GM19099 (cell line): ENCODE results near the gene SHROOM3.

Experiments
- POLR2A ChIP-seq: IDR thresholded peaks from 3 replicates; pipeline ENCODE4 v1.6.1; 2011; ENCODE audit warnings: low read depth; ENCODE audit not compliant: insufficient read length; ENCODE audit errors: extremely low read depth

The SHROOM3 gene

GRCh38 chr4:76579596-76580375, 144.8 kb downstream of the SHROOM3 start:
- no peak for TF ChIP-seq POLR2A

DNA sequence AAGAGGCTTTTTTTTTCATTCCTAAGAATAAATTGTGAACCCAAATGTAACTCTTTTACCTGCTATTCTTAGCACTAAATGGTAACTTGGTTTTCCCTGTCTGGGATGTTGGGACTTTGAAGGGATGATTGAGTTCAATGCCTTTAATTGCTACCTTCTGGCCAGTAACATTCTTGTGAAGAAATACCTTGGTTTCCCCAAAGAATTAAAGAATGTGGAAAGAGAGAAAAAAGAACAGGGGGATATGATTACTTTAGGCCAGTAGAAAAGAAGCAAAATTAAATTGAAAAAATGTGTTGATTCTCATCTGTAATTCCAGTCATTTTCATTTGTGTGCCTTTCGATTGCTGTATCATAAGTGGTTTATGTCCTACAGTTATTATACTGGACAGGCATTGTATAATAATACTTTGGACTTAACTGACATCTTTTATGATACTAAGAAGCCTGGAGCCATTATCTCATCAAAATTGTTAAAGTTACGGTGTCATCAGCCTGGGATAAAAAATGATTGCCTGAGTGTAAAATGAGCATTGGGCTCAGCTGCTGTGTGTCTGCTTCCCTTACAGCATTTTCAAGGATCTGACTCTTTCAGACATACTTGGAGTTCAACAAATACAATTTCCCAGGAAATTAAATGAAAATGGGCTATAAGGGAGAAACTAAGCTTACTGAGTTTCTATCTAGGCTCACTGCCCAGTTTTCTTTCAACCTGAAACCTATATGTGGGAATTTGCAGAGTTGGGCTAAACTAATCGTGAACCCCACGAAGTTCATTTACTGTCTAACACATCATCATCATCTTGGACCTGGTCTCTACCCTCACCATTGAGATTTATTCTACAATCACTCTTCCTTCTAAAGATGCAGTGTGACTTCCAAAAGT, 146.3 kb downstream of the SHROOM3 start:
- no peak for TF ChIP-seq POLR2A

GRCh38 chr4:76582074-76582816, 147.2 kb downstream of the SHROOM3 start:
- no peak for TF ChIP-seq POLR2A

GRCh38 chr4:76582817-76583087, 147.7 kb downstream of the SHROOM3 start:
- no peak for TF ChIP-seq POLR2A

DNA sequence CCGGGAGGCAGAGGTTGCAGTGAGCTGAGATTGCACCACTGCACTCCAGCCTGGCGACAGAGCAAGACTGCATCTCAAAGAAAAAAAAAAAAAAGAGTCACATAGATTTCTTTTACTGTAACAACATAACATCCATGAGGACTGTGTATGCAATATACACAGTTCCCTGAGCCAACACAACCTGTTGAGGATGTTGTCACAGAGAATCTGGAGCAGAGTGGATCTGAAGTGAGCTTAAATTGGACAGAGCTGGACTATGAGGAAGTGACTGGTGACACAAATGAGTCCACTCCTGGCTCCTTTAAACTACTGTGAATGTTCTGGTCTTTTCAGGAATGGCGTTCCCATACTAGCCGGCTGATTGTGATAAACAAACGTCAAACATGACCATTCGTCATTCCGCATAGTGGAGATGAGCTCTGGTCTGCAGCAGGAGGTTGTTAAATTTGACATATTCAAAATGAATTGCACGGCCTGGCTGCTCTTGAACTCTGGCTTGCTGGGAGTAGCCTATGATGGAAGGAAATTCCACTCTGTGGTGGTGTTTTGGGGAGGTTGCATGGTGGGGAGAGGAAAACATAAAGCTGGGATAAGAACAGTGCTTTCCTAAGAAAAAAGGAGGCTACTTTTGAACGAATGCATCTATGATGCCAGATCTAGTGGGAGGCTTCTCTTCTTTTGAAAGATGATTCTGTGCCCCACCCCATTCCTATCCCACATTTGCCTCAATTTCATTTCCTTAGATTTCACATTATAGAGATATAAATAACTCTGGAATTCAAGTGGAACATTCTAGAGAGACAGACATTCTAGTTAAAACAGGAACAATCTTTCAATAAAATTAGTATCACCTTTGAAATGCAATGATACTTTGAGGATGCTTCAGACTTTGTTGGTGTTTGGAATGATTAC, 149.5 kb downstream of the SHROOM3 start:
- no peak for TF ChIP-seq POLR2A

DNA sequence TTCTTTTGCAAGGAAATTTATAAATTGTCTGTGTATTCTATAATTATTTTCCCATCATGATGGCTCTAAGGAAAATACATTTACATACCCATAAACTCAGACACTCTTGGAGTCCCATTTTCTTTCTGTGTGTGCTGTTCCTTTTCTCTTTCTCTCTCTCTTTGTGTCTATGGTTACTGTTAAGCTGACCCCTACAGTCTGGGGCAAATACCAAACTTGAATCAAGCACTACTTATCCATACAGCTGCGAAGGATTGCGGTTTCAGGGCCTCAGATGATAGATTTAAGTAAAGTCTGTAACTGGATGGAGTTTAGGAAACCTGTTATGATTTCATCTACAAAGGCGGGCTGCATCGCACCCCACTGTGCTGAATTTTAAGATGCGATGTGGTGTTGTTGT, 150.2 kb downstream of the SHROOM3 start:
- no peak for TF ChIP-seq POLR2A

DNA sequence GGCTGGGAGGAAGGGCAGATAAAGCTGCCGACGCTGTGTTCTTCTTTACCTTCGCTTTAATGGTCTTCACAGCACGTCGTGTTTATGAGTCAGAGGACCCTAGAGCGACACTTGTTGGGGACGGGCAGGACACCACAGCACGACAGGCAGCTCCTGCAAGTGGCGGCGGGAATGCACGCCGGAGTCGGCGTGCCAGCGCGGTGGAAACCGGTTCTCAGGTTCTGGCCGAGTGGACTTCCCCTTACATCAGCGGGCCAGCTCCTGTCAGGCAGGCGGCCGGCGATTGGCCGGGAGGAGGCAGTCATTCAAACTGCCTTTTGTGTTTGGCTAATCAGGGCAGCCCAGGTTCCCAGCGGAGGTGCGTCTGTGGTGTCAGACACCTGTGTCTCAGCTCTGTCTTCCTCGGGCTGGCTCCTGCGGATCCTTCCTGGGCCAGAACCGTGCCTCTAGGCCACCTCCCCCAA, 150.9 kb downstream of the SHROOM3 start:
- no peak for TF ChIP-seq POLR2A

DNA sequence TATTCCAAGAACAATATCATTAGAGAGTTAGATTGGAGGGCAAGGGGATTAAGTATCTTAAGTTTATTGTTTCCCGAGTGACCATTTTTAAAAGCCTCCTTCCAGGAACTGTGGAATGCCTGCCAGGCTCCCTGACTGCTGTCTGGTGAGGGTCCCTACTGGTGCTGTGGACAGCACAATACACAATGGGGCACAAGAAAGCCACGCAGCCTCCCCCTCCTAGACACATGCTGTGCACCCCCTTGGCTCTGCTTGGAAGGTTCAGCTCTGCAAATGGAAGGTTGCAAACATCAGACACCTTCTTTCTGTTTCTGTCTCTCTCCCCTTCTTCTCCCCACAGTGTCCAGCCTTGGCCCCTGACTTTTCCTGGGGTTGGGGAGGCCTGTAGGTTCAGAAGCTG, 153.2 kb downstream of the SHROOM3 start:
- TF ChIP-seq POLR2A, result no peak

DNA sequence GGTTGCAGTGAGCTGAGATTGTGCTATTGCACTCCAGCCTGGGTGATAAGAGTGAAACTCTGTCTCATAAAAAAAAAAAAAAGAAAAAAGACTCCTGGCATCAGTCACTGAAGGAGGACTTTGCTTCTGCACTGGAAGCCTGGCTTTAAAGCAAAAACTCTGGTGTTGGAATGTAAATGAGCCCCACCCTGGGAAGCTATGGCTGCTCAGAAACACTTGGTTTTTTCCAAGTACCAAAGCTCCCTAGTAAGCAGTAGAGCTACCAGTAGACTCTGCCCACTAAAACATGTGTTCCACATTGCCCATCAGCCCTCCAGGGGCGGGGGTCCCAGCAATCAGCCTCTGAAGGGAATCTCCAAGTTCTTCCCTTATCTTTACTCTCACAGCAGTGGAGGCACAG, 154.4 kb downstream of the SHROOM3 start:
- no peak for TF ChIP-seq POLR2A

- TF ChIP-seq POLR2A, result no peak
These were observed 155.1 kb downstream of the SHROOM3 start for GRCh38 chr4:76589872-76590797.

GRCh38 chr4:76590798-76591281, 155.8 kb downstream of the SHROOM3 start:
- TF ChIP-seq POLR2A, result no peak

DNA sequence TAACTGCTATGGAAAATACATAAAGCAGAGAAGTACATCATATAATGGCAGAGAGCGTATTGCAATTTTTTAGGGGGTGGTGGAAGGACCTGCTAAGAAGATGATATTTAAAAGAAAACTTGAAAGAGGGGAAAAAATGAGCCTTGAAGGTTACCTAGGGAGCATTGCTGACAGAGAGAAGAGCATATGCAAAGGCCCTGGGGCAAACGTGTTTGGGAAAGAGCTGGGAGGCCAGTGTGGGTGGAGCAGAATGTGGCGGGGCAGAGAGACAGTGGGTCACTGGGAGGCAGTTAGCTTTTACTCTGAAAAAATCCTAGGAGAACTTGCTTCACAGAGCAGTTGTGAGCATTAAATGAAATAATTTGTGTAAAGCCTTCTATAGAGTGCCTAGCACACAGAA, 157.0 kb downstream of the SHROOM3 start:
- TF ChIP-seq POLR2A, result no peak

- TF ChIP-seq POLR2A, result no peak
These were observed 157.4 kb downstream of the SHROOM3 start for GRCh38 chr4:76592460-76592859.
